Heart left ventricle (tissue), 13 donors: ENCODE results near the gene CCDC107.

ENCODE experiments used
- POLR2A ChIP-seq, 2 donors: fragments of 450-650 bp; IDR thresholded peaks; one replicate each; pipeline ENCODE4 v1.6.1; 2017; ENCODE audit warnings: antibody characterized with exemption in 2 of 2, mild to moderate bottlenecking in 2 of 2, moderate library complexity in 2 of 2
- TF ChIP-seq, protein P1 (sequence below), 12 donors: fragments of 200-600 bp; sonication (generic) in 4 of 12; IDR thresholded peaks; one replicate each; pipeline versions ENCODE4 v1.5.0 to v1.8.0; 2018 to 2022; ENCODE audit warnings: antibody characterized with exemption in 12 of 12, mild to moderate bottlenecking in 5 of 12
- donor health status: ischemic (EF 13 %, LVEDD 7.1; RV severe dilation, severe dysfunction).
- donor health status: DM: no; HTN: yes; CAD: no.
- donor health status: DM: no; HTN: no; CAD: no.
- donor health status: ischemic (EF 25% LVEDD 6.9; RV normal size, moderate dysfunction).
- donor health status: ischemic (EF 25% LVEDD 5.7; RV mildly dilated, moderate dysfunction).
- donor health status: ischemic (EF 35%, LVEDD 5.7; RV mildly dilated, moderate dysfunction).
- donor health status: nonischemic (EF 11% LVEDD 7.7; RV severe dilation, severe dysfunction).
- donor health status: DM: yes; HTN: yes; CAD: no.
- donor health status: PGD.
- donor health status: ischemic (EF 29% LVEDD 5.4; RV normal size, mild dysfunction).
- donor health status: nonischemic (EF 23%, LVEDD 6.1; RV moderate dilation, normal function).

- TF ChIP-seq, protein P1, sequence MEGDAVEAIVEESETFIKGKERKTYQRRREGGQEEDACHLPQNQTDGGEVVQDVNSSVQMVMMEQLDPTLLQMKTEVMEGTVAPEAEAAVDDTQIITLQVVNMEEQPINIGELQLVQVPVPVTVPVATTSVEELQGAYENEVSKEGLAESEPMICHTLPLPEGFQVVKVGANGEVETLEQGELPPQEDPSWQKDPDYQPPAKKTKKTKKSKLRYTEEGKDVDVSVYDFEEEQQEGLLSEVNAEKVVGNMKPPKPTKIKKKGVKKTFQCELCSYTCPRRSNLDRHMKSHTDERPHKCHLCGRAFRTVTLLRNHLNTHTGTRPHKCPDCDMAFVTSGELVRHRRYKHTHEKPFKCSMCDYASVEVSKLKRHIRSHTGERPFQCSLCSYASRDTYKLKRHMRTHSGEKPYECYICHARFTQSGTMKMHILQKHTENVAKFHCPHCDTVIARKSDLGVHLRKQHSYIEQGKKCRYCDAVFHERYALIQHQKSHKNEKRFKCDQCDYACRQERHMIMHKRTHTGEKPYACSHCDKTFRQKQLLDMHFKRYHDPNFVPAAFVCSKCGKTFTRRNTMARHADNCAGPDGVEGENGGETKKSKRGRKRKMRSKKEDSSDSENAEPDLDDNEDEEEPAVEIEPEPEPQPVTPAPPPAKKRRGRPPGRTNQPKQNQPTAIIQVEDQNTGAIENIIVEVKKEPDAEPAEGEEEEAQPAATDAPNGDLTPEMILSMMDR (IDR thresholded peaks at IDR 0.05): no peak
- TF ChIP-seq POLR2A (IDR thresholded peaks at IDR 0.05): no peak
Measured at GRCh38 chr9:35697486-35697885, 39.4 kb downstream of the CCDC107 start.
